ENCODE data around the gene SPON2. TPM values are rescaled to one million over a fixed set of nuclear protein-coding genes. Genes with fewer than 3 reads are reported as not detected.

The SPON2 gene
- total RNA-seq, 1 experiment from 2014 or later = 2.3 TPM

DNA sequence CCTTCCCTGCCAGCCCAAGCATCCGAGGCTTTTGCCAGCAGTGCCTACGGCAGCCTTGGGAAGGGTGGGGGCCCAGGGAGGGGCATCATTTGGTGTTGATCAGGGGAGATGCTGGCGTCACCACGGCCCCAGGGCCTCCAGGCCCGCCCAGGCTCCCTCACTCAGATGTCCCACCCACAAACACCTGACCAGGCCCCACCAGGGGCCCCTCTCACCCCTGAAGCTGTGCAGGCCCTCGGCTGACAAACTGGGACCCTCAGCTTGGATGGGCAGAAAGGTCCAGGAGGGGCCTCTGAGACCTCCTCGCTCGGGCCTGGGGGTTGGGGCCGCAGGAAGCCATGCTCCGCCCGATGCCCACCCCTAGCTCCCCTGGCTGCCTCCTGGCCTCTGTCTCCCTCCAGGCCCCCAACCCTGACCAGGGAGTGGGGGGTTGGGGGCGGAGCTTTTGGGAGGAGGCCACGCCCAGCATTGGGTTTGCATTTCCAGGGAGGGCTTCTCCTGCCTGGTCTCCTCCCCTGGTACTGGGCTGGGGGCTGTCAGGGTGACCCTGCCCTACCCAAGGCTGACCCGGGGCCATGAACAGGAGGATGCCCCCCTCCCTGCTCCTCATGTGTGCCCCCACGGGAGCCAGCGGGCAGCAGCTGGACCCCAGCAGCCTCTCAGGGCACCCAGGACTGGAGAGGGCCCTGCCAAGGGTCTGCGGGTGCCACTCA lies 33.4 kb upstream of the SPON2 start:
- Histone ChIP-seq H4K91ac (ENCODE audit: insufficient read length, low read depth, low read length) (no peak overlapping the region), H4K20me1 (ENCODE audit: control insufficient read depth, insufficient read depth, insufficient read length) (peaks cover 4% of the 10 kb centered on the region), H3K23ac (ENCODE audit: insufficient read length, low read depth, low read length) (no peak overlapping the region), H4K8ac (replicated peaks; ENCODE audit: insufficient read length, low read depth, low read length) (no peak overlapping the region), H3T11ph (ENCODE audit: low read length) (no peak overlapping the region), H3K4ac (ENCODE audit: low read depth, low read length) (no peak overlapping the region), H2BK12ac (ENCODE audit: insufficient read length, low read depth, low read length) (no peak overlapping the region), H3K18ac (ENCODE audit: insufficient read length, low read depth, low read length) (no peak overlapping the region), H3K27ac (ENCODE audit: insufficient read length, low read depth, low read length) (no peak overlapping the region), H4K5ac (ENCODE audit: insufficient read length, low read depth, low read length) (no peak overlapping the region), H3K4me1 (ENCODE audit: insufficient read depth, low read length) (no peaks in the 10 kb centered on the region), H3K23me2 (ENCODE audit: insufficient read length, low read depth, low read length, poor library complexity, severe bottlenecking) (peaks cover 3% of the 10 kb centered on the region), H3K9me3 (ENCODE audit: control insufficient read depth, low read depth, low read length) (no peaks in the 10 kb centered on the region), H3K79me1 (ENCODE audit: insufficient read depth, low read depth, low read length, poor library complexity, severe bottlenecking) (no peaks in the 10 kb centered on the region), H2BK15ac (ENCODE audit: low read depth, low read length) (no peak overlapping the region), H3K9ac (ENCODE audit: extremely low read depth, insufficient read length, low read length) (no peak overlapping the region), H3K4me2 (ENCODE audit: insufficient read depth, insufficient read length, low read length) (no peak overlapping the region), H2BK20ac (ENCODE audit: low read depth, low read length, poor library complexity, severe bottlenecking) (no peak overlapping the region), H3K27me3 (ENCODE audit: insufficient read depth, low read length) (no peaks in the 10 kb centered on the region), H3K56ac (ENCODE audit: insufficient read length, low read depth, low read length) (no peak overlapping the region), H2BK120ac (ENCODE audit: low read depth, low read length, poor library complexity, severe bottlenecking) (no peak overlapping the region), H3K14ac (ENCODE audit: insufficient read depth, low read length) (no peak overlapping the region; the same call in 1 of the 2 replicates), H2BK5ac (ENCODE audit: insufficient read length, low read length) (no peak overlapping the region), H2AK5ac (ENCODE audit: insufficient read length, low read length) (no peak overlapping the region), H3K79me2 (ENCODE audit: insufficient read depth, low read length) (no peaks in the 10 kb centered on the region), H2AFZ (ENCODE audit: low read length) (no peak overlapping the region)
- TF ChIP-seq, protein P1, sequence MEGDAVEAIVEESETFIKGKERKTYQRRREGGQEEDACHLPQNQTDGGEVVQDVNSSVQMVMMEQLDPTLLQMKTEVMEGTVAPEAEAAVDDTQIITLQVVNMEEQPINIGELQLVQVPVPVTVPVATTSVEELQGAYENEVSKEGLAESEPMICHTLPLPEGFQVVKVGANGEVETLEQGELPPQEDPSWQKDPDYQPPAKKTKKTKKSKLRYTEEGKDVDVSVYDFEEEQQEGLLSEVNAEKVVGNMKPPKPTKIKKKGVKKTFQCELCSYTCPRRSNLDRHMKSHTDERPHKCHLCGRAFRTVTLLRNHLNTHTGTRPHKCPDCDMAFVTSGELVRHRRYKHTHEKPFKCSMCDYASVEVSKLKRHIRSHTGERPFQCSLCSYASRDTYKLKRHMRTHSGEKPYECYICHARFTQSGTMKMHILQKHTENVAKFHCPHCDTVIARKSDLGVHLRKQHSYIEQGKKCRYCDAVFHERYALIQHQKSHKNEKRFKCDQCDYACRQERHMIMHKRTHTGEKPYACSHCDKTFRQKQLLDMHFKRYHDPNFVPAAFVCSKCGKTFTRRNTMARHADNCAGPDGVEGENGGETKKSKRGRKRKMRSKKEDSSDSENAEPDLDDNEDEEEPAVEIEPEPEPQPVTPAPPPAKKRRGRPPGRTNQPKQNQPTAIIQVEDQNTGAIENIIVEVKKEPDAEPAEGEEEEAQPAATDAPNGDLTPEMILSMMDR (conservative IDR thresholded peaks at IDR 0.05) = no peak
- Mint-ChIP-seq H3K36me3 (ENCODE audit: insufficient read depth in 1 of 3, low read depth in 3 of 3) (peaks cover 0 to 4% (median 0%) of the 10 kb centered on the region in 3 experiments; a peak in 2 of 7 replicates), H3K4me3 (no peak overlapping the region), H3K9me3 (no peaks in the 10 kb centered on the region), H3K27ac (no peak overlapping the region), H3K4me1 (no peaks in the 10 kb centered on the region), H3K27me3 (ENCODE audit: low read depth) (peaks cover 10% of the 10 kb centered on the region)
- peak; percentile 23 for DNase-seq
- no CpG with 5 or more reads among the region's 17 CpGs for WGBS (ENCODE audit: extremely low coverage, insufficient read length, low lambda C conversion rate)

Measured in H9 (cell line).